H1 (cell line): ENCODE results near the gene IZUMO2.

Experiments
- CREB1 ChIP-seq: IDR thresholded peaks from 2 replicates; pipeline ENCODE4 v1.6.1; 2012; ENCODE audit warnings: inconsistent platforms
- EP300 ChIP-seq, 2 experiments: IDR thresholded peaks; 1 replicate in 1 of 2; 2 replicates in 1 of 2; pipeline ENCODE4 v1.6.1; 2011 to 2012; ENCODE audit warnings: low read depth in 2 of 2, low read length in 2 of 2, mild to moderate bottlenecking in 2 of 2, borderline replicate concordance in 1 of 2, inconsistent platforms in 1 of 2, moderate library complexity in 1 of 2
- EZH2 ChIP-seq: fragments of 200-600 bp; sonication (generic); IDR thresholded peaks from 2 replicates; pipeline ENCODE4 v1.7.1; 2012; ENCODE audit warnings: low read depth, mild to moderate bottlenecking, moderate library complexity, low read length, inconsistent platforms; ENCODE audit not compliant: severe bottlenecking
- HDAC6 ChIP-seq: IDR thresholded peaks from one replicate; pipeline ENCODE4 v1.7.1; 2012; ENCODE audit warnings: low read depth, mild to moderate bottlenecking, inconsistent platforms, low read length, moderate library complexity
- POLR2A ChIP-seq, 2 experiments: IDR thresholded peaks; 1 replicate in 1 of 2; 2 replicates in 1 of 2; pipeline ENCODE4 v1.6.1; 2011; ENCODE audit warnings: low read depth in 2 of 2, low read length in 2 of 2, mild to moderate bottlenecking in 2 of 2; ENCODE audit errors: control extremely low read depth in 1 of 2
- POLR2AphosphoS5 ChIP-seq: IDR thresholded peaks from 2 replicates; pipeline ENCODE4 v1.6.1; 2011; ENCODE audit warnings: low read depth, low read length
- RAD21 ChIP-seq, 2 experiments: IDR thresholded peaks in 1 of 2; conservative IDR thresholded peaks in 1 of 2; 2 replicates each; pipeline ENCODE4 v1.6.1; 2011; ENCODE audit warnings: low read depth in 2 of 2, low read length in 2 of 2, improper control_type of control experiment in 1 of 2, inconsistent platforms in 1 of 2, mild to moderate bottlenecking in 1 of 2, moderate library complexity in 1 of 2
- TCF12 ChIP-seq: IDR thresholded peaks from 2 replicates; pipeline ENCODE4 v1.6.1; 2011; ENCODE audit warnings: low read depth, mild to moderate bottlenecking, low read length
- TF ChIP-seq, protein P1 (sequence below), 3 experiments: IDR thresholded peaks; 1 replicate in 2 of 3; 2 replicates in 1 of 3; pipeline versions ENCODE4 v1.5.1 to v1.6.1; 2011; ENCODE audit warnings: low read length in 3 of 3, mild to moderate bottlenecking in 3 of 3, inconsistent platforms in 2 of 3, low read depth in 1 of 3, moderate library complexity in 1 of 3; ENCODE audit not compliant: insufficient read depth in 1 of 3; ENCODE audit errors: control extremely low read depth in 1 of 3

DNA sequence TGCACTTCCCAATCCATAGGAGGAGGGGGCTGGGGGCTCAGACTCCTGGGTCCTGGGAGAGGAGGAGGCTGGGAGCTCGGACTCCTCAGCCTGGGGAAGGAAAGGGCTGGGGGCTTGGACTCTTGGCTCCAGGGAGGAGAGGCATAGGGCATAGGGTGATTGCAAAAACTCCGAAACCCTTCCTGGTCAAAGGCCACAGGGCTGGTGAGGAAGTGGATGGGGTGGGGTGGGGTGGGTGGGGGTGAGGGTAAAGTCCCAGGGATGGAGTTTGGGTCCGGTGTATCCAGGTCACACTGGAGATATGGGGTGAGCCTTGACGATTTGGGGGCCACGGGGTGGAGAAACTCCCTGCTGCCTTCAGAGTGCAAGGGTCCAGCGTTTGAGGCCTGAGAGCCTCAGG, 43.1 kb upstream of the IZUMO2 start:
- no peak for TF ChIP-seq POLR2AphosphoS5
- no peak for TF ChIP-seq EZH2
- TF ChIP-seq, protein P1, sequence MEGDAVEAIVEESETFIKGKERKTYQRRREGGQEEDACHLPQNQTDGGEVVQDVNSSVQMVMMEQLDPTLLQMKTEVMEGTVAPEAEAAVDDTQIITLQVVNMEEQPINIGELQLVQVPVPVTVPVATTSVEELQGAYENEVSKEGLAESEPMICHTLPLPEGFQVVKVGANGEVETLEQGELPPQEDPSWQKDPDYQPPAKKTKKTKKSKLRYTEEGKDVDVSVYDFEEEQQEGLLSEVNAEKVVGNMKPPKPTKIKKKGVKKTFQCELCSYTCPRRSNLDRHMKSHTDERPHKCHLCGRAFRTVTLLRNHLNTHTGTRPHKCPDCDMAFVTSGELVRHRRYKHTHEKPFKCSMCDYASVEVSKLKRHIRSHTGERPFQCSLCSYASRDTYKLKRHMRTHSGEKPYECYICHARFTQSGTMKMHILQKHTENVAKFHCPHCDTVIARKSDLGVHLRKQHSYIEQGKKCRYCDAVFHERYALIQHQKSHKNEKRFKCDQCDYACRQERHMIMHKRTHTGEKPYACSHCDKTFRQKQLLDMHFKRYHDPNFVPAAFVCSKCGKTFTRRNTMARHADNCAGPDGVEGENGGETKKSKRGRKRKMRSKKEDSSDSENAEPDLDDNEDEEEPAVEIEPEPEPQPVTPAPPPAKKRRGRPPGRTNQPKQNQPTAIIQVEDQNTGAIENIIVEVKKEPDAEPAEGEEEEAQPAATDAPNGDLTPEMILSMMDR (IDR thresholded peaks at IDR 0.05; ENCODE audit: control extremely low read depth in 1 of 3, insufficient read depth in 1 of 3, low read depth in 1 of 3, low read length in 3 of 3) = no peak
- no peak for TF ChIP-seq HDAC6
- no peak for TF ChIP-seq CREB1
- TF ChIP-seq EP300 (IDR thresholded peaks at IDR 0.05; ENCODE audit: borderline replicate concordance in 1 of 2, low read depth in 2 of 2, low read length in 2 of 2) = no peak
- TF ChIP-seq TCF12 = no peak
- no peak for TF ChIP-seq POLR2A (IDR thresholded peaks at IDR 0.05; ENCODE audit: control extremely low read depth in 1 of 2, low read depth in 2 of 2, low read length in 2 of 2)
- TF ChIP-seq RAD21 (IDR thresholded peaks at IDR 0.05 in 1 of 2, conservative IDR thresholded peaks at IDR 0.05 in 1 of 2; ENCODE audit: low read depth in 2 of 2, low read length in 2 of 2) = no peak
